Left hindlimb (tissue), 1 donor: ENCODE data around the gene TUNAR.
"Not testable (repeated sequence)": the region's sequence is repeated elsewhere in the genome, so short reads cannot be mapped to it uniquely, and the experiment has no call there.

Source experiments
- DNase-seq: peaks from one replicate; pipeline ENCODE4 v3.0.0-alpha.2; 2018

TUNAR gene

DNA sequence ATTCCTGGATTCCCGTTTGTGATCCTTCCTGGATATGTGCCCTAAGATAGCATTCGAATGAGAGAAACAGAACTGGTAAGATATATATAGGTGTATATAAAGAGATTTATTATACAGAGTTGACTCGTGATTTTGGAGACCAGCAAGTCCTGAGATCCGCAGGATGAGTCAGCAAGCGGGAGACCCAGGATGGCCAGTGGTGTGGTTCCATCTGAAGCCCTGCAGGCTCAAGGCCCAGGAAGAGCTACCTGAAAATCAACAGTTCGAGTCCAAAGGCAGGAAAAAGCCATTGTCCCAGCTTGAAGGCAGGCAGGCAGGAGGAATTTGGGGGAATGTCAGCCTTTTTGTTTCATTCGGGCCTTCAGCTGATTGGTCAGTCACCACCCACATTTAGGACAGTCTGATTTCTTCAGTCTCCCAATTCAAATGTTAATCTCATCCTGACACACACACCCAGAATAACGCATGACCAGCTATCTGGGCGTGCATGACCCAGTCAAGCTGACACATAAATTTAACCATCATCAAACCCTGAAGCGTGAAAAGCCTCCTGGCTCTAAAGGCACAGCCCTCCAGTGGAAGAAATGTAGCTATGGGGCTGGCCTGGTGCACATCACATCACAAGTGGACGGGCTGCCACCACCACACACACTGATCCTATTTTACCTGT is 44.3 kb downstream of the TUNAR start:
- no peak for DNase-seq

GRCh38 chr14:95922080-95922479 is 45.4 kb downstream of the TUNAR start:
- DNase-seq: no peak

DNA sequence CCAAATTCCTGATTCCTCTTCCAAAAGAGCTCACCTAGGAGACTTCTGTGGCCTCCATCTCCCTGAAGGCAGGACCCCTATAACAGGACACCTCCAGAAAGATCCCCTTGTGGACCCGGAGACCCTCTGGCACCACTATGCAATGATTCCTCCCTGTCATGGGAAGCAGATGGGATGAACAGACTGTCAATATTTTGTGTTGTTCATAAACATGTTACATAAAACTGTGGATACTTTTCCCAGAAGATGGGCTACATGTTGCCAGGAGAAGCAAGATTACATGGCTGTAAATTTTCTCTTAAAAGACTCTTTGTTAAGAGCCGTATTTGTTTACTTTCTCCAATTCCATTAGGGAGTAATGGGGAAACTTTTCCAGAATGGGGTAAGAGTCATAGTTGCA is 52.1 kb downstream of the TUNAR start:
- no peak for DNase-seq

- DNase-seq: no peak
Observed at GRCh38 chr14:95931384-95931783, 54.8 kb downstream of the TUNAR start.

- DNase-seq: no peak
Observed at GRCh38 chr14:95935228-95935822, 58.7 kb downstream of the TUNAR start.

DNA sequence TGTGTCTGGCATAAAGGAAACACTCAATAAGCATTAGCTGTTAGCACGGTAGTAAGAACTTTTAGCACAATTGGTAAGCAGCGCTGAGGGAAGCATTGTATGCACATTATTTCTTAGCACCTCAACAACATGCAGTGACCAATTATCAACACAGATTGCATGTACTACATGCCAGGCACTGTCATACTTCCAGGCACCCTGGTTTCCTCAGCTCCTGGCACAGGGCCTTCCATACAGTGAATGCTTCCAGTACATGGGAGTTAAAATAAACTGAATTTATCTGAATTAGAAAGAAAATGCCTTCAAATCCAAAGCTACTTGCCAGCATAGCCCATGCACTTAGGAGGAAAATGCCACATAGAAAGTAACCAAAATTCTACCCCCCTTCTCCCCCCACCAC is 59.4 kb downstream of the TUNAR start:
- DNase-seq: no peak

DNA sequence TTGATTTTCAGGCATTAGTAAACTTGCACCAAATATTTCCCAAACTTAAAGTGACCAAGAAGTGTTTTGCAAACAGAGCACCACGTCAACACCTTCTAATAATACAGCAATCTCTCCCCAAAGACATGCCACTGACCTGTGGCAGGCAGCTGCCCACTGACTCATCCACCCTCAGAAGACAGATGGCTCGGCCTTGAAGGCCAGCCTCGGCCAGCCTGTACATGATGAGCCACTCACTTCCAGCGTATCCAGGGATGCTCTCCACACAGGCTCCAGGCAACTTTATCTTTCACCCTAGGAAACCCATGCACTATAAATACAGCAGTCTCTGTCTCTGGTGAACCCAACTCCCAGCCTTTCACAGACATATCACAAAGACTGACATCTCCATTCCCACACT is 62.7 kb downstream of the TUNAR start:
- DNase-seq: no peak

- DNase-seq: no peak
Observed at GRCh38 chr14:95941897-95942296, 65.3 kb downstream of the TUNAR start.

DNA sequence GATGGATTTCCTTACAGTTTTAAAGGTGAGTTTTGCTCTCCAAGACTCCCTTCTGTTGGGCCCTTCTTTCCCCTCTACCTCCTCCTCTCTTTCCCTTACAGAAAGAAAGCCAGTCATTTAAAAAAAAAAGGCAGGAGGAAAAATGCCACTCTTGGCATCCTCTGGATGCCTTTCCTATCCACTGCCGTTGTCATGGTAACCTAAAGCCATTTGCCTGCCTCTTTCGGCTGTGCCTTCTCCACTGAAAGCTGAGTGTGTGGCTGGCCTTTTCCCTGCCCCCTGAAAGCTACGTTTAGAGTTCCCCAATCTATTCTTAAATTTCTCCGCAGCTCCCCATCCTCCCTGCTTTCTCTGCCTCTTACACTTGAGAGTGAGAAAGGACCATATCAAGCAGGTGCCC is 67.1 kb downstream of the TUNAR start:
- no peak for DNase-seq

DNA sequence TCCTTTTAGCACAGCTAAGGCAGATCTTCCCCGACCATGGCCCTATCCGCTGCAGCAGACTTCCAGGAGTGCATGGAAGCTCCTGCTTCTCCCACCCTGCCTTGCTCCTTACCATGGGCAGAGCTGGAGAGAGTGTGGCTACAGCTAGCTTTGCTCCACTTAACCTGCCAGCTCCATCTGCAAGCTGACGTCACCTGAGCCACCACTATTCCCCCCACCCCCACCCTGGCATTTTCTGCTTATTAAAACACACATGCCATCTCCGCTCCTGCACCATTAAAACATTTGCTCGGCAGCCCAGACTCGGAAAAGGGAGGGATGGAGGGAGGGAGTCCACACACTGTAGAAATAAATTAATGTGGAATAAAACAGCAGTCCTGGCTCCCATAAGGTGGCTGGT is 67.8 kb downstream of the TUNAR start:
- no peak for DNase-seq

DNA sequence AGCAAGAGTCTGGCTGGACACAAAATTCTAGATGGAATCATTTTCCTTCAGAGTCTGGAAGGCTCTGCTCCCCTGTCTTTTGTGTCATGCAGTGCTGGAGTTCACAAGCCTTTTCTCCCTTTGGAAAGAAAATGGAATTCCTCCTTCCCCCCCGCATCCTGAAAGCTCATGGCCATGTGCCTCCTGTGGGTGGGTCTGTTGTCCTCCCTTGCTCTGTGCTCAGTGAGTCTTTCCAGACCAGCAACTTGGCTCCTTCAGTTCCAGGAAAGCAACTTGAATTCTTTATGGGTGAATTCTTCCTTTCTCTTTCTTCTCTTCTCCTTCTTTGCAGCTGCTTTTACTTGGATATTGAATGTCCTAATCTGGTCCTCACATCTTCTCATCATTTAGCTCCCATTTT is 70.2 kb downstream of the TUNAR start:
- DNase-seq: no peak

DNA sequence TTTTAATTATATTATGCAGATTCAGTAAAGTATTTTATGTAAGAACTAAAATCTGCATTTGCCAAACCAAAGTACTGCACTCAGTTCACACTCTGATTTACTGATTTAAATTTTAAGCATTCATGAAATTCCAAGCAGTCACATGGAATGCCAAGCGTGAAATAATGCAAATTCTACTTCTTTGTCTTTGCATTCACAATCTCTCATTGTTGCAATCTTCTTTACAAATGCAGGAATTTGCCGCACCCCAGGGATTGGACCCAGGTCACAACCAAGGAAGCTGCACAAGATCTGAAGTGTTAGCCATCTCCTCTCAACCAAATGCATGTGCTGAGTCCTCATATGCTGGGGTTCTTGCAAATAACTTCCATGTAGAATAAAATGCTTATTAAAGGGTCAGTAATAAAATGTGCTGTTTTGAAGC is 71.9 kb downstream of the TUNAR start:
- DNase-seq: no peak

GRCh38 chr14:95951359-95951758 is 74.7 kb downstream of the TUNAR start:
- DNase-seq: no peak

- no peak for DNase-seq
Observed at GRCh38 chr14:95953111-95953724, 76.6 kb downstream of the TUNAR start.

GRCh38 chr14:95956601-95957460 is 80.2 kb downstream of the TUNAR start:
- no peak for DNase-seq

DNA sequence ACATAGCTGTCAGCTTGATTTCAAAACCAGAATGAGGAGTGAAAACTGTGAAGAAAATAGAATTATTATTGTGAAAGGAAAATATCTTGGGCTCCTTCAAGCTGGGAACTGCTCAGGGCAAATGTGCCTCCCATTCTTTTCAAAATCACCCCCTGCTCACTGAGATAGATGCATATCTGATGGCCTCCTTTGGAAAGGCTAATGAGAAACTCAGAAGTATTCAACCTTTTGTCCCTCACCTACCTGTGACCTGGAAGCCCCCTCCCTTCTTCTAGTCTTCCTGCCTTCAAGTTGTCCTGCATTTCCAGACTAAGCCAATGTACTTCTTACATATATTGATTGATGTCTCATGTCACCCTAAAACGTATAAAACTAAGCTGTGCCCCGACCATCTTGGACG is 81.5 kb downstream of the TUNAR start:
- DNase-seq: no peak

DNA sequence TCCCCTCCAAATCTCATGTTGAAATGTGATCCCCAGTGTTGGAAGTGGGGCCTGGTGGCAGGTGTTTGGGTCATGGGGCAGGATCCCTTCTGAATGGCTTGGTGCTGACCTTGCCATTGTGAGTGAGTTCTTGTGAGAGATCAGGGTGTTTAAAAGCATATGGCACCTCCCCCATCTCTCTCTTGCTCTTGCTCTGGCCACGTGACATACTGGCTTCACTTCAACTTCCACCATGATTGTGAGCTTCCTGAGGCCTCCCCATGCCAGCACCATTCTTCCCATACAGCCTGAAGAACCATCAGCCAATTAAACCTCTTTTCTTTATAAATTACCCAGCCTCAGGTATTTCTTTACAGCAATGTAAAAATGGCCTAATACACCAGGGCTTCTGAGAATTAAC is 82.7 kb downstream of the TUNAR start:
- no peak for DNase-seq

GRCh38 chr14:95961481-95961880 is 84.8 kb downstream of the TUNAR start:
- no peak for DNase-seq

- DNase-seq: no peak
Observed at GRCh38 chr14:95964901-95965300, 88.3 kb downstream of the TUNAR start.

GRCh38 chr14:95968048-95968447 is 91.4 kb downstream of the TUNAR start:
- DNase-seq: not testable (repeated sequence)
